Smooth muscle cell of bladder (primary cell): Measurements from ENCODE around the gene DNAJC27. TPM values are rescaled to one million over a fixed set of nuclear protein-coding genes. Genes with fewer than 3 reads are reported as not detected.

Experiments
- total RNA-seq: library from RNA; depleted of rRNA; stranded (reverse); fragments of >200 nt; gene quantifications from 2 replicates; pipeline ENCODE4 v1.2.3, GENCODE V29; 2014

DNAJC27 gene
- total RNA-seq, result 3.9 and 4.8 TPM in 2 replicates

GRCh38 chr2:24971536-24972314, at the start of gene DNAJC27:
Gene DNAJC27, minus strand, starts transcription at chr2:24971955. Its CDS starts 51 bp downstream, at chr2:24971904.

DNA sequence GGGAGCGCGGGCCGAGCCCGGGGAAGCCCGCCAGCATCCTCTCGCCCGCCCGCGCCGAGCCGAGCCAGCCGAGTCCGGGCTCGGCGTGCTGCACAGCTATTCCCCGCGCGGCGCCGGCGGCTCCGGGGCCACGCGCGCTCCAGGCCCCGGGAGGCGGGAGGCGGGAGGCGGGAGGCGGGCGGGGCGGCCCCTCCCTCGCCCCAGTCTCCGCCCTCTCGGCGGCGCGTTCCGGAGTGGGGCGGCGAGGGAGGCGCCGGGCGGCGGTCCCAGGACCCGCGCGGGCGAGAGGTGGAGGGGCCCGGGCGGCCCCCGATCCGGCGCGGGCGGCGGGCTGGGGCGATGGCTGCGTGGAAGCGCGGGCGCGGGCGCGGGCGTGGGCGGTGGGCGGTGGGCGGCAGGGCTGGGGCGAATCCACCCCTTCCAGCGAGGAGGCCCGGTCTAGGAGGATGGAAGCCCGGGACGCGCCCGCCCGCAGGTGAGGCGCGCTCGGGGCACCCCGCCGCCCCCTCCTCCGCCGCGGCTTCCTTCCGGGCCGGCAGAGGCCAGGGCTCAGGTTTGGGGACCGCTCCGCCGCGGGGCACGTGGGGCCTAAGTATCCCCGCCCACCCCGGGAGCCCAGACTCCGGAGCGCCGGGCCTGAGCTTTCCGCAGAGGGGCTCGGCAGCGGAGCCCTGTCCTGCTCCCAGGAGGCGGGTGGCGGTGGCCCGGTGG, 51.5 kb downstream of the DNAJC27 start, which contains the start of gene ADCY3:
Gene ADCY3, minus strand, starts transcription at position 140 of the 711 bp plus-strand sequence. CDS start 1,250 bp downstream, outside the sequence.

Other genes with a start within 250 kb of the DNAJC27 start
- gene PTRHD1, start 178.6 kb downstream of the DNAJC27 start, total RNA-seq, result 28.2 and 31.7 TPM in 2 replicates
- gene CENPO, start 178.5 kb downstream of the DNAJC27 start, total RNA-seq, result 4.1 TPM in 2 replicates
- gene ADCY3, start 51.7 kb downstream of the DNAJC27 start, total RNA-seq, result 35.8 and 42.3 TPM in 2 replicates
- 0.71 and 1.4 TPM in 2 replicates for gene EFR3B, start 70.1 kb upstream of the DNAJC27 start, total RNA-seq
- 0.57 and 2.8 TPM in 2 replicates for gene POMC, start 196.6 kb upstream of the DNAJC27 start, total RNA-seq